Right lobe of liver (tissue), 4 donors: Measurements from ENCODE around the gene SLC39A2.

Source experiments
- CTCF ChIP-seq, 4 donors: fragments of 200-600 bp in 3 of 4; fragments of 450-650 bp in 1 of 4; IDR thresholded peaks; one replicate each; pipeline versions ENCODE4 v1.5.1 to v1.8.0; 2016 to 2022; ENCODE audit warnings: antibody characterized with exemption in 4 of 4, mild to moderate bottlenecking in 2 of 4
- POLR2A ChIP-seq: fragments of 450-650 bp; IDR thresholded peaks from one replicate; pipeline ENCODE4 v1.6.1; 2017; ENCODE audit warnings: antibody characterized with exemption, mild to moderate bottlenecking
- donor health status: DM: no; HTN: no; CAD: no.
- donor health status: DM: no; HTN: no; CAD: no.
- donor health status: DM: no; HTN: yes; CAD: no.

GRCh38 chr14:20969336-20969735, 29.8 kb upstream of the SLC39A2 start:
- no peak for TF ChIP-seq CTCF (IDR thresholded peaks at IDR 0.05)
- no peak for TF ChIP-seq POLR2A
